Measurements from ENCODE around the gene DICER1.

DICER1 gene

GRCh38 chr14:95069547-95069946 is 87.8 kb downstream of the DICER1 start:
- H3K79me2 ChIP-seq (ENCODE audit: low read length) = no peaks in the 10 kb centered on the region
- no peaks in the 10 kb centered on the region for H3K27me3 ChIP-seq (replicated peaks; ENCODE audit: insufficient read depth, low read length)
- no peak overlapping the region for H2AFZ ChIP-seq (ENCODE audit: low read length)
- no peaks in the 10 kb centered on the region for H3K36me3 ChIP-seq (replicated peaks; ENCODE audit: insufficient read depth, low read length)
- no peak overlapping the region for H3K4me3 ChIP-seq (ENCODE audit: low read length)
- H3K4me2 ChIP-seq (ENCODE audit: low read depth, low read length) = no peak overlapping the region
- DNase-seq = no peak
- no peak for TF ChIP-seq CTCF (IDR thresholded peaks at IDR 0.05; ENCODE audit: low read length)
- no peak for TF ChIP-seq EZH2 (optimal IDR thresholded peaks at IDR 0.05; ENCODE audit: low read depth, low read length)
- TF ChIP-seq EZH2phosphoT487 (IDR thresholded peaks at IDR 0.05; ENCODE audit: low read length) = no peak
- no peaks in the 10 kb centered on the region for H3K9me2 ChIP-seq (replicated peaks; ENCODE audit: insufficient read depth, low read length)
- H4K20me1 ChIP-seq (ENCODE audit: insufficient read depth, low read length) = no peaks in the 10 kb centered on the region
- H3K4me1 ChIP-seq (ENCODE audit: low read length) = no peaks in the 10 kb centered on the region
- no peaks in the 10 kb centered on the region for H3K9me3 ChIP-seq (replicated peaks; ENCODE audit: insufficient read depth, low read length)
- H3K27ac ChIP-seq (ENCODE audit: low read length) = no peak overlapping the region
- H3K9ac ChIP-seq (ENCODE audit: low read length) = no peak overlapping the region
- H3F3A ChIP-seq (ENCODE audit: insufficient read depth, low read length) = no peaks in the 10 kb centered on the region

GRCh38 chr14:95069018-95069417 is 88.3 kb downstream of the DICER1 start:
- no peak overlapping the region for H3K9ac ChIP-seq (ENCODE audit: low read length)
- H4K20me1 ChIP-seq (ENCODE audit: insufficient read depth, low read length) = no peaks in the 10 kb centered on the region
- DNase-seq = no peak
- H3K36me3 ChIP-seq (replicated peaks; ENCODE audit: insufficient read depth, low read length) = no peaks in the 10 kb centered on the region
- H3K27me3 ChIP-seq (replicated peaks; ENCODE audit: insufficient read depth, low read length) = no peaks in the 10 kb centered on the region
- no peak overlapping the region for H2AFZ ChIP-seq (ENCODE audit: low read length)
- no peaks in the 10 kb centered on the region for H3K79me2 ChIP-seq (ENCODE audit: low read length)
- H3K27ac ChIP-seq (ENCODE audit: low read length) = no peak overlapping the region
- H3K4me3 ChIP-seq (ENCODE audit: low read length) = no peak overlapping the region
- no peaks in the 10 kb centered on the region for H3K9me3 ChIP-seq (replicated peaks; ENCODE audit: insufficient read depth, low read length)
- no peak overlapping the region for H3K4me2 ChIP-seq (ENCODE audit: low read depth, low read length)
- no peaks in the 10 kb centered on the region for H3K9me2 ChIP-seq (replicated peaks; ENCODE audit: insufficient read depth, low read length)
- TF ChIP-seq CTCF (IDR thresholded peaks at IDR 0.05; ENCODE audit: low read length) (no peak), EZH2 (optimal IDR thresholded peaks at IDR 0.05; ENCODE audit: low read depth, low read length) (no peak), EZH2phosphoT487 (IDR thresholded peaks at IDR 0.05; ENCODE audit: low read length) (no peak)
- H3K4me1 ChIP-seq (ENCODE audit: low read length) = no peaks in the 10 kb centered on the region
- no peaks in the 10 kb centered on the region for H3F3A ChIP-seq (ENCODE audit: insufficient read depth, low read length)

GRCh38 chr14:95068521-95068920 is 88.8 kb downstream of the DICER1 start:
- Histone ChIP-seq H3K27me3 (replicated peaks; ENCODE audit: insufficient read depth, low read length) (no peaks in the 10 kb centered on the region), H3K36me3 (replicated peaks; ENCODE audit: insufficient read depth, low read length) (no peaks in the 10 kb centered on the region), H3K4me3 (ENCODE audit: low read length) (no peak overlapping the region), H2AFZ (ENCODE audit: low read length) (no peak overlapping the region), H3K9me2 (replicated peaks; ENCODE audit: insufficient read depth, low read length) (no peaks in the 10 kb centered on the region), H4K20me1 (ENCODE audit: insufficient read depth, low read length) (no peaks in the 10 kb centered on the region), H3K4me1 (ENCODE audit: low read length) (no peaks in the 10 kb centered on the region), H3K9me3 (replicated peaks; ENCODE audit: insufficient read depth, low read length) (no peaks in the 10 kb centered on the region), H3F3A (ENCODE audit: insufficient read depth, low read length) (no peaks in the 10 kb centered on the region), H3K27ac (ENCODE audit: low read length) (no peak overlapping the region), H3K79me2 (ENCODE audit: low read length) (no peaks in the 10 kb centered on the region), H3K9ac (ENCODE audit: low read length) (no peak overlapping the region), H3K4me2 (ENCODE audit: low read depth, low read length) (no peak overlapping the region)
- no peak for TF ChIP-seq CTCF (IDR thresholded peaks at IDR 0.05; ENCODE audit: low read length)
- TF ChIP-seq EZH2phosphoT487 (IDR thresholded peaks at IDR 0.05; ENCODE audit: low read length) = no peak
- TF ChIP-seq EZH2 (optimal IDR thresholded peaks at IDR 0.05; ENCODE audit: low read depth, low read length) = no peak
- no peak for DNase-seq

Measured in MM.1S (cell line).